ENCODE results near the gene CUX1.
"Not testable (repeated sequence)": the region's sequence is repeated elsewhere in the genome, so short reads cannot be mapped to it uniquely, and the experiment has no call there.

The CUX1 gene

DNA sequence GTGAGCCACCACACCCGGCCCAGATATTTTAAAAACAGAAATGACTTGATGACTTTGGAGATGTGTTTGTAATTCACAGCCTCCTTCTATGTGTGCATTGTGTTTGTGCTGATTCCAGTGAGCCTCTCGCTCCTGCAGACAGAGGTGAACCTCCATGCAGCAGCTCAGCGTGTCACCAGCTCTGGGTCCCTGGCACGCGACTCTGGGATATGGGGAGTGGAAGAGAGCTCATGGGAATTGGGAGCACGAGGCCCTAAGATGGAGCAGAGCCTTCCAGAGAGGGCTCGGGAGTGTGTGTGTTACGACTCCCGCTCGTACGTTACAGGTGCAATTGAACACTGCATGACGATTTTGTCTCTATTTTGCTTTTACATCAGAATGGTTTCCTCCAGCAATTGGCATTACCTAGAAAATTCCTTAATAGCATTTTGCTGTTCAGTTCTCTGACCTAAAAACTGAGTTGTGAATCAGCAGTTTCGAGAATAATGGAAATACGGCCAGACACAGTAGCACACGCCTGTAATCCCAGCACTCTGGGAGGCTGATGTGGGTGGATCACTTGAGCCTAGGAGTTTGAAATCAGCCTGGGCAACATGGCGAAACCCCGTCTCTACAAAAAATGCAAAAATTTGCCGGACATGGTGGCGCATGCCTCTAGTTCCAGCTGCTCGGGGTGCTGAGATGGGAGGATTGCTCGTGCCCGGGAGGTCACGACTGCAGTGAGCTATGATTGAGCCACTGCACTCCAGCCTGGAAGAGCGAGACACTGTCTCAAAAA lies 204.6 kb downstream of the CUX1 start:
- H3K36me3 ChIP-seq (ENCODE audit: low read depth), result no peaks in the 10 kb centered on the region
- no peaks in the 10 kb centered on the region for H3K4me1 ChIP-seq (ENCODE audit: insufficient read depth, poor library complexity, severe bottlenecking)
- H3K27ac ChIP-seq (ENCODE audit: poor library complexity, severe bottlenecking), result no peak overlapping the region
- no peaks in the 10 kb centered on the region for H3K9me3 ChIP-seq (ENCODE audit: severe bottlenecking)
- no peak for ATAC-seq (ENCODE audit: low read depth)
- TF ChIP-seq, protein P1, sequence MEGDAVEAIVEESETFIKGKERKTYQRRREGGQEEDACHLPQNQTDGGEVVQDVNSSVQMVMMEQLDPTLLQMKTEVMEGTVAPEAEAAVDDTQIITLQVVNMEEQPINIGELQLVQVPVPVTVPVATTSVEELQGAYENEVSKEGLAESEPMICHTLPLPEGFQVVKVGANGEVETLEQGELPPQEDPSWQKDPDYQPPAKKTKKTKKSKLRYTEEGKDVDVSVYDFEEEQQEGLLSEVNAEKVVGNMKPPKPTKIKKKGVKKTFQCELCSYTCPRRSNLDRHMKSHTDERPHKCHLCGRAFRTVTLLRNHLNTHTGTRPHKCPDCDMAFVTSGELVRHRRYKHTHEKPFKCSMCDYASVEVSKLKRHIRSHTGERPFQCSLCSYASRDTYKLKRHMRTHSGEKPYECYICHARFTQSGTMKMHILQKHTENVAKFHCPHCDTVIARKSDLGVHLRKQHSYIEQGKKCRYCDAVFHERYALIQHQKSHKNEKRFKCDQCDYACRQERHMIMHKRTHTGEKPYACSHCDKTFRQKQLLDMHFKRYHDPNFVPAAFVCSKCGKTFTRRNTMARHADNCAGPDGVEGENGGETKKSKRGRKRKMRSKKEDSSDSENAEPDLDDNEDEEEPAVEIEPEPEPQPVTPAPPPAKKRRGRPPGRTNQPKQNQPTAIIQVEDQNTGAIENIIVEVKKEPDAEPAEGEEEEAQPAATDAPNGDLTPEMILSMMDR (IDR thresholded peaks at IDR 0.05; ENCODE audit: poor library complexity, severe bottlenecking), result no peak
- no peak overlapping the region for H3K4me3 ChIP-seq (ENCODE audit: severe bottlenecking)
- H3K27me3 ChIP-seq (ENCODE audit: insufficient read depth, poor library complexity, severe bottlenecking), result no peaks in the 10 kb centered on the region
- no peak for DNase-seq (ENCODE audit: low spot score)

DNA sequence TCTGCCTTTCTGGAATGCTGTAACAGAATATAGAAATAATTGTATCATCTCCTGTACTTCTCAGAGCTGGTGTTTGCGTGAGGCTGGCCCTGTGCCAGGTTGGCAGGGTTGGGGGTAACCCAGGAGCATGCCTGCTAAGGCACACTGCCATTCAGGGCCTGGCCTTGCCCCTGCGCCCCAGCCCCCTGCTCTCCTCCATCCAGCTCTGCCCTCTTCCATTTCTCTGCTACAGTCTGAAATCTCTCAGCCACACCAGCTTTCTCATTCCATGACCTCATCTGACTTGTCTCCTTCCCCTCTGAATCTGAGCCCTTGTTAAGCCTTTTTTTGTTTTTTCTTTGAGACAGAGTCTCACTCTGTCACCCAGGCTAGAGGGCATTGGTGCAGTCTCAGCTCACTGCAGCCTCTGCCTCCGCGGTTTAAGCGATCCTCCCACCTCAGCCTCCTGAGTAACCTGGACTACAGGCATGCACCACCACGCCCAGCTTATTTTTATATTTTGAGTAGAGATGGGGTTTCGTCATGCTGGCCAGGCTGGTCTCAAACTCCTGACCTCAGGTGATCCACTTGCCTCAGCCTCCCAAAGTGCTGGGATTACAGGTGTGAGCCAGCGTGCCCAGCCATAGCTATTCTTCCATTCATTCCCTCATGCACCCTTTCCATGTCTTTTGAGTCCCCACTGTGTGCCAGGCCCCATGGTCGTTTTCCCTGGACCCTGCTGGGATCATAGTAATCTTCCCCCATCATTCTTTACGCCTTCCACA lies 206.8 kb downstream of the CUX1 start:
- TF ChIP-seq, protein P1 (IDR thresholded peaks at IDR 0.05; ENCODE audit: poor library complexity, severe bottlenecking), result no peak
- H3K9me3 ChIP-seq (ENCODE audit: severe bottlenecking), result no peaks in the 10 kb centered on the region
- no peak overlapping the region for H3K27ac ChIP-seq (ENCODE audit: poor library complexity, severe bottlenecking)
- no peak overlapping the region for H3K4me3 ChIP-seq (ENCODE audit: severe bottlenecking)
- no peaks in the 10 kb centered on the region for H3K36me3 ChIP-seq (ENCODE audit: low read depth)
- DNase-seq (ENCODE audit: low spot score), result no peak
- no peaks in the 10 kb centered on the region for H3K4me1 ChIP-seq (ENCODE audit: insufficient read depth, poor library complexity, severe bottlenecking)
- ATAC-seq (ENCODE audit: low read depth), result no peak
- no peaks in the 10 kb centered on the region for H3K27me3 ChIP-seq (ENCODE audit: insufficient read depth, poor library complexity, severe bottlenecking)

DNA sequence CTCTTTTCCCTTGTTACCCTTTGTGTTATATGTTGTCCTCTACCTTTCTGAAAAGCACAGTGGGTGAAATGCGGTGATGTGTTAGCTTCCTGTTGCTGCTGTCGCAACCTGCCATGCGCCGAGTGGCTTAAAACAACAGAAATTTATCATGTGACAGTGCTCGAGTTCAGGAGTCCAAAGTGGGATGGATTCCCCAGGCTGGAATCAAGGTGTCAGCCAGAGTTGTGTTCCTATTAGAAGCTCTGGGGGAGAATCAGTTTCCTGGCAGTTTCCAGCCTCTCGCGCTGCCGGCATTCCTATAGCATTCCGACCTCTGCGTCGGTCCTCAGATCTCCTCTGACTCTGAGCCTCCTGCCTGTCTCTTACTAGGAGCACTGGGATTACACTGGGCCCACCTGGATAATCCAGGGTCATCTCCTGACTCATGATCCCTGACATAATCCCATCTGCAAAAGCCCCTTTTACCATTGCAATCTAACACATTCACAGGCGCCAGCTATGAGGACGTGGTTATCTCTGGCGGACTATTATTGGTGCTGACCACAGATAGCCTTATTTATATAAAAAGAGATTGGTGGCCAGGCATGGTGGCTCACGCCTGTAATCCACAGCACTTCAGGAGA lies 207.5 kb downstream of the CUX1 start:
- no peak overlapping the region for H3K4me3 ChIP-seq (ENCODE audit: severe bottlenecking)
- TF ChIP-seq, protein P1 (IDR thresholded peaks at IDR 0.05; ENCODE audit: poor library complexity, severe bottlenecking), result no peak
- ATAC-seq (ENCODE audit: low read depth) (no peak), DNase-seq (ENCODE audit: low spot score) (no peak)
- no peaks in the 10 kb centered on the region for H3K36me3 ChIP-seq (ENCODE audit: low read depth)
- H3K9me3 ChIP-seq (ENCODE audit: severe bottlenecking), result no peaks in the 10 kb centered on the region
- H3K27ac ChIP-seq (ENCODE audit: poor library complexity, severe bottlenecking), result no peak overlapping the region
- H3K27me3 ChIP-seq (ENCODE audit: insufficient read depth, poor library complexity, severe bottlenecking), result no peaks in the 10 kb centered on the region
- no peaks in the 10 kb centered on the region for H3K4me1 ChIP-seq (ENCODE audit: insufficient read depth, poor library complexity, severe bottlenecking)

DNA sequence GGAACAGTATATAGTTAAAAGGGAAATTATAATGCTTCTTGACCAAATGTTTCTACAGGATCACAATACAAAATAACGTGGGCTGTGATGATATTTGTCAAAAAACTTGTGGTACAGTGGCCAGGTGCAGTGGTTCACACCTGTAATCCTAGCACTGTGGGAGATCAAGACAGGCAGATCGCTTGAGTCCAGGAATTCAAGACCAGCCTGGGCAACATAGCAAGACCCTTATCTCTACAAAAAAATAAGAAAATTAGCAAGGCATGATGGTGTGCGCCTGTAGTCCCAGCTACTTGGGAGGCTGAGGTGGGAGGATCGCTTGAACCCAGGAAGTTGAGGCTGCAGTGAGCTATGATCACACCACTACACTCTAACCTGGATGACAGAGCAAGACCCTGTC lies 208.4 kb downstream of the CUX1 start:
- not testable (repeated sequence) for ATAC-seq (ENCODE audit: low read depth); H3K27ac ChIP-seq (ENCODE audit: poor library complexity, severe bottlenecking); H3K27me3 ChIP-seq (ENCODE audit: insufficient read depth, poor library complexity, severe bottlenecking); DNase-seq (ENCODE audit: low spot score); H3K4me1 ChIP-seq (ENCODE audit: insufficient read depth, poor library complexity, severe bottlenecking); H3K36me3 ChIP-seq (ENCODE audit: low read depth); H3K9me3 ChIP-seq (ENCODE audit: severe bottlenecking); H3K4me3 ChIP-seq (ENCODE audit: severe bottlenecking)

DNA sequence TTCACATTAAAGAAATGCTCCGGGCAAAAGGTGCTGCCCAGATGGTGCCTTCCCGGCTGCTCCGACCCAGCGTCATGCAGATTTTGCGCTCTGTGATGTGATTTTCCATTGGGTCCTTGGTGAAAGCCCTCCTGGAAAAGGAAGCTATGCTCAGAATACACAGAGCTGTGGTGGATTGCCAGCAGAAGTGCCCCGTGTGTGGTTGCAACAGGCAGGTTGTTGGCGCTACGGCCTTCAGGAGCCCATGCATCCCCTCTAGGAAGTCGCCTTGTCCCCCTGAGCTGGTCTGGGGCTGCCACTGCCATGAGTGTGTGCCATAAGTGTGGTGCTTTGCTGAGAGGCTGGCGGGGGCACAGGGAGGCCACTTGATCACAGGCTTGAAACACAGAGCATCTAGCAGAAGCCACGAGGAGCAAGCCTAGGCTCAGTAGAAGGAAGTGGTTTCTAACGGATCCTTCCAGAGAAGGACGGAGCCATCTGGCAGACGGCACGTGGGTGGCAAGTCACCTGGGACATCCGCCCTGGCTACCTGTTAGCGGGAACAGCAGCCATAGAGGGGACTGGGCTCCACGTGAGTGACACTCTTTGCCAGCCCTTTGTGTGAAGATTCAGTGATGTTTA lies 210.9 kb downstream of the CUX1 start:
- DNase-seq (ENCODE audit: low spot score), result no peak
- Histone ChIP-seq H3K27ac (ENCODE audit: poor library complexity, severe bottlenecking) (no peak overlapping the region), H3K36me3 (ENCODE audit: low read depth) (no peaks in the 10 kb centered on the region; the same call in 1 of the 2 replicates), H3K4me1 (ENCODE audit: insufficient read depth, poor library complexity, severe bottlenecking) (no peaks in the 10 kb centered on the region), H3K4me3 (ENCODE audit: severe bottlenecking) (no peak overlapping the region), H3K27me3 (ENCODE audit: insufficient read depth, poor library complexity, severe bottlenecking) (no peaks in the 10 kb centered on the region), H3K9me3 (ENCODE audit: severe bottlenecking) (no peaks in the 10 kb centered on the region)
- TF ChIP-seq, protein P1 (IDR thresholded peaks at IDR 0.05; ENCODE audit: poor library complexity, severe bottlenecking), result no peak
- ATAC-seq (ENCODE audit: low read depth), result no peak

All from RWPE2 (cell line).